Lower leg skin (tissue), 4 donors: ENCODE results near the gene ZNF2. TPM values are rescaled to one million over a fixed set of nuclear protein-coding genes. Genes with fewer than 3 reads are reported as not detected.

Experiments used
- DNase-seq, 2 donors: peaks; one replicate each; pipeline ENCODE4 v3.0.0-alpha.2; 2019; ENCODE audit warnings: low spot score in 2 of 2
- H3K4me3 ChIP-seq: fragments of 200-600 bp; sonication (generic); 2 replicates; pipeline ENCODE4 v1.5.1; 2017; ENCODE audit warnings: mild to moderate bottlenecking, low read depth; ENCODE audit not compliant: poor library complexity, severe bottlenecking
- POLR2A ChIP-seq, 2 donors: fragments of 450-650 bp; IDR thresholded peaks; one replicate each; pipeline ENCODE4 v1.6.1; 2016 to 2017; ENCODE audit warnings: antibody characterized with exemption in 2 of 2, mild to moderate bottlenecking in 1 of 2, moderate library complexity in 1 of 2
- WGBS, 2 donors: methylation state at CpG; one replicate each; pipeline ENCODE4 v1.1.5; 2018; 5-methylcytosine and 5-hydroxymethylcytosine counted together
- intact Hi-C: fragments of 100-400 bp; cut with DNase I; formaldehyde crosslinking; loops from one replicate; pipeline ENCODE4 v1.15.0; 2023; ENCODE audit warnings: low total_unique reads
- total RNA-seq, 4 donors: library from RNA; depleted of rRNA; stranded (reverse); fragments of >200 nt; gene quantifications; one replicate each; pipeline ENCODE4 v1.1.0, GENCODE V29; 2016
- TF ChIP-seq, protein P1 (sequence below), 3 donors: fragments of 450-650 bp; IDR thresholded peaks; one replicate each; pipeline ENCODE4 v1.5.1; 2016; ENCODE audit warnings: antibody characterized with exemption in 3 of 3, mild to moderate bottlenecking in 3 of 3, moderate library complexity in 2 of 3

The ZNF2 gene
- total RNA-seq, 4 donors from 2014 or later: 1.9 to 6.3 (median 3.1) TPM

DNA sequence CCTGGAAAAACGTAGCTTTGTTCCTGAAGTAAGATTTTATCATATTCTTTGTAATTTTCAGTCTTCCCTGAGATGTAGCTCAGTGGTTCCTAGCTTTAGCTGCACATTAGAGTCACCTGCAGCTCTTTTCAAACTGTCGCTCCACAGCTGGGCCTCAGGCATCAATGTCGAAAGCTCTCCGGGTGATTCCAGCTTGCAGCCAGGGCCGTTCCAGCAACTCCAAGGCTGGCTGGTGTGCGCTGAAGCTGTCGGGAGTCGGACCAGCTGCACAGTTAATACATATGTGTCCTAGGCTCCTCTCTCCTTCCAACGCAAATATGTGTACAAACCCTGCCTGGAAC, 609 bp upstream of the ZNF2 start:
- H3K4me3 ChIP-seq: peak overlapping the region; percentile 45
- intact Hi-C loops: no loop called here
- WGBS, 2 donors: 0 to 1% methylated on average over 9 of the region's 9 CpGs
- no peak for DNase-seq
- TF ChIP-seq, protein P1, sequence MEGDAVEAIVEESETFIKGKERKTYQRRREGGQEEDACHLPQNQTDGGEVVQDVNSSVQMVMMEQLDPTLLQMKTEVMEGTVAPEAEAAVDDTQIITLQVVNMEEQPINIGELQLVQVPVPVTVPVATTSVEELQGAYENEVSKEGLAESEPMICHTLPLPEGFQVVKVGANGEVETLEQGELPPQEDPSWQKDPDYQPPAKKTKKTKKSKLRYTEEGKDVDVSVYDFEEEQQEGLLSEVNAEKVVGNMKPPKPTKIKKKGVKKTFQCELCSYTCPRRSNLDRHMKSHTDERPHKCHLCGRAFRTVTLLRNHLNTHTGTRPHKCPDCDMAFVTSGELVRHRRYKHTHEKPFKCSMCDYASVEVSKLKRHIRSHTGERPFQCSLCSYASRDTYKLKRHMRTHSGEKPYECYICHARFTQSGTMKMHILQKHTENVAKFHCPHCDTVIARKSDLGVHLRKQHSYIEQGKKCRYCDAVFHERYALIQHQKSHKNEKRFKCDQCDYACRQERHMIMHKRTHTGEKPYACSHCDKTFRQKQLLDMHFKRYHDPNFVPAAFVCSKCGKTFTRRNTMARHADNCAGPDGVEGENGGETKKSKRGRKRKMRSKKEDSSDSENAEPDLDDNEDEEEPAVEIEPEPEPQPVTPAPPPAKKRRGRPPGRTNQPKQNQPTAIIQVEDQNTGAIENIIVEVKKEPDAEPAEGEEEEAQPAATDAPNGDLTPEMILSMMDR (IDR thresholded peaks at IDR 0.05): no peak
- no peak for TF ChIP-seq POLR2A (IDR thresholded peaks at IDR 0.05)

DNA sequence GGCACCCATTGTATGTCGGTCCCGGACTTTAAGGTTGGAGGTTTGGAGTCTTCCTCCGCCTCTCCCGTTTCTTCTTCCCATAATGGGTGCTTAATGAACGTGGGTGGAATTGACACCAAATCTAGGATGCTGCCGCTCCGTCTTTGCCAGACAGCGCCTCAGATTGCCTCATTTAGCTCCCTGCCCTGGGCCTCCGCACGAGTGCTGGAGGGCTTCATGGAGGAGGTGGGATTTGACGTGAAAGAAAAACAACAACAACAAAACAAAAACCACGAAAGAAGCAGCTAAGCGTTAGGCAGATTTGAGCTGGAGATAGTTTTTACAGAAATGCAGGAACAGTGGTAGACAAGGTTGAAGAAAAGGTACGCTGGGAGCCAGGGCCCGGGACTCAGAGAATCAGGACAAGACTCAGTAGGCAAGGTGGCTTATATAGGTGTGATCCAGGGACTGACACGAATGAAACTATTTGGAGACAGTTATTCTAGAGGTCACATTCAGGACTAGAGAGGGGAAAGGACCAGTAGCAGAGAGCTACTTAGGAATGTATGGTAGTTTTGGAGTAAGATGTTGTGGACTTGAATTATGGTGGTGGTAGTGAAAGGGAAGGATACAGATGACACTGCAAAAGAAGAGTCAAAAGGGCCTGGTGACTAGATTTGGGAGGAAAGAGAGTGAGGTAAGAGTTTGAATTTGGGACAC, 605 bp downstream of the ZNF2 start:
- no peak for DNase-seq
- peak overlapping the region; percentile 67 for H3K4me3 ChIP-seq
- intact Hi-C loops: no loop called here
- WGBS, 2 donors: 8 to 10% methylated on average over 16 of the region's 16 CpGs
- TF ChIP-seq, protein P1 (IDR thresholded peaks at IDR 0.05): no peak
- TF ChIP-seq POLR2A (IDR thresholded peaks at IDR 0.05): no peak

DNA sequence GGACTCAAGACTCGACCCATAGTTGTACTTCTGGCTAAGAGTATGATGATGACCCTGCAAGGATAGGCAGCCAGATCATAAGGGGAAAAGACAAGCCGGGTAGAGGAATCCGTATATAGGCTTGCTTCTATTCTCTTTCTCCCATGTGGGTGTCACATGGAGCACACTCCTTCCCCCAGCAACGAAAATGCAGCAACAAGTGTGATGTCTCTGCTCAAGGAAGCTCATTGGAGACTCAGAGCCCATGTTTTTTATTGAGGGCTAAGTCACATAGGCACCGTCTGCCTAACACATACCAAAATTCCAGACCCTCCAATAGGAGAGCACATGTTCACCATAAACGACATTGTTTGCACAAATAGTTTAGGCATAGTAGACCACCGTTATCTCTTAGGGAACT, 6.3 kb downstream of the ZNF2 start:
- 68 to 76% methylated on average over 7 of the region's 7 CpGs for WGBS, 2 donors
- intact Hi-C loops: no loop called here
- TF ChIP-seq, protein P1 (IDR thresholded peaks at IDR 0.05): no peak
- TF ChIP-seq POLR2A (IDR thresholded peaks at IDR 0.05): no peak
- H3K4me3 ChIP-seq: no peak overlapping the region
- DNase-seq: no peak

DNA sequence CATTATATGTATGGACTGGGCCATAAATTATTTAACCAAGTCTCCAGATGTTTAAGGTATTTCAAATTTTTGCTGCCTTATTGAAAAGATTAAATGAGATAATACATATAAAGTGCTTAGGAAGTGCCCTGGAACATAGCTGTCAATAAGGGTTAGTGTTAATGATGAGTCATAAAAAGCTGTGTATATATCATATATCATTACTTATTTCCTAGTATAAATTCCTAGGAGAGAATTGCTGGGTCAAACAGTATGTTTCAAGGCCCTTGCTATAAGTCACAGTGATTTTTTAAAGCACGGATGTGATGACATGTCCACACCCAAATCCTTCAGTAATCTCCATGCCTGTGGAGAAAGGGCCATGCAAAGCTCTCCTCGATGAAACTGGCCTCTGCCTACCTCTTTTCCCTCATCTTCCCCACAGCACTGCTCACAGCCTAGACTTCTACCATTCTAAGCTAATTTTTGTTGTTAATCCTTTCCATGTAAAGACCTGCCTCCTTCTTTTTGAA, 8.5 kb downstream of the ZNF2 start:
- TF ChIP-seq, protein P1 (IDR thresholded peaks at IDR 0.05): no peak
- no peak for TF ChIP-seq POLR2A (IDR thresholded peaks at IDR 0.05)
- intact Hi-C loops: no loop called here
- H3K4me3 ChIP-seq: no peak overlapping the region
- WGBS, 2 donors: 93 to 94% methylated on average over 2 of the region's 2 CpGs
- no peak for DNase-seq

DNA sequence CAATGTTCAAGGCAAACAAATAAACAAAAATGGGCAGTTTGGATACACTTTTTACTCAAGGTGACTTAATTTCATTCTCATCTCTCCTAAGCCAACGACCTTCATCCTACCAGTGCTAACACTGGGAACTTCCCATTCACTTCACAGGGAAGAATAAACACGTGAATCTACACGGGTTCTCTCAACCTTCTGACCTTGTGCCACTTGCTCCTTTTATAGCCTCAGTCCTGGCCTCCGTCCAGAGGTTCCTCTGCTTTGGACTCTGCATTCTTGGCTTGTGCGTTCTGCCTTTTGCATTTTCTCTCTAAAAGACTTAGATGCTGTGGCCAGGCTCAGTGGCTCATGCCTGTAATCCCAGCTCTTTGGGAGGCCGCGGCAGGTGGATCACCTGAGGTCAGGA, 13.8 kb downstream of the ZNF2 start:
- intact Hi-C loops: no loop called here
- WGBS, 2 donors: 85 to 88% methylated on average over 7 of the region's 7 CpGs
- TF ChIP-seq, protein P1 (IDR thresholded peaks at IDR 0.05): no peak
- no peak for TF ChIP-seq POLR2A (IDR thresholded peaks at IDR 0.05)

DNA sequence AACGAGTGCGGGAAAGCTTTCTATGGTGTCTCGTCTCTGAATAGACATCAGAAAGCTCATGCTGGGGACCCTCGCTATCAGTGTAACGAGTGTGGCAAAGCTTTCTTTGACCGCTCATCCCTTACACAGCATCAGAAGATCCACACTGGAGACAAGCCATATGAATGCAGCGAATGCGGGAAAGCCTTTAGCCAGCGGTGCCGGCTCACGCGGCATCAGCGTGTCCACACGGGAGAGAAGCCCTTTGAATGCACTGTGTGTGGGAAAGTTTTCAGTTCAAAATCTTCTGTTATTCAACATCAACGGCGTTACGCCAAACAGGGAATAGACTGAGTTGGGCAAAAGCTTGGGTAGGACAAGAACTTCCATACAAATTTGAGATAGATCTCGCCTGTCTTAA, 16.2 kb downstream of the ZNF2 start:
- TF ChIP-seq, protein P1 (IDR thresholded peaks at IDR 0.05): no peak
- TF ChIP-seq POLR2A (IDR thresholded peaks at IDR 0.05): no peak
- H3K4me3 ChIP-seq: no peak overlapping the region
- WGBS, 2 donors: 98% methylated on average over 18 of the region's 18 CpGs
- intact Hi-C loops: no loop called here
- no peak for DNase-seq

More for the DNA sequence above, 13.8 kb downstream of the ZNF2 start:
- no peak overlapping the region for H3K4me3 ChIP-seq
- no peak for DNase-seq
